WTC11 (cell line): ENCODE measurements around the gene SEC22A. TPM values are rescaled to one million over a fixed set of nuclear protein-coding genes. Genes with fewer than 3 reads are reported as not detected.

ENCODE experiments used
- ATAC-seq: fragments of 200-7000 bp; cut with Tn5 transposase; 2 replicates; pipeline ENCODE4 v1.10.0; 2021; ENCODE audit warnings: mild to moderate bottlenecking, moderate library complexity
- CTCF ChIA-PET: fragments of 300-600 bp; sonication (Branson Sonifier 250); formaldehyde crosslinking; loops from one replicate; lab custom pipeline; 2021; ENCODE audit warnings: antibody characterized with exemption; lab: Charles Lee
- POLR2A ChIA-PET: fragments of 350-600 bp; sonication (Branson Sonifier 250); formaldehyde crosslinking; loops from one replicate; lab custom pipeline; 2021; ENCODE audit warnings: antibody characterized with exemption; lab: Charles Lee
- DNase-seq: peaks from one replicate; pipeline ENCODE4 v3.0.0; 2021; ENCODE audit warnings: low spot score
- H3K27ac Mint-ChIP-seq: 2 replicates; pipeline ENCODE4 v1.8.0; 2021; ENCODE audit warnings: mixed read lengths
- H3K27me3 Mint-ChIP-seq: 2 replicates; pipeline ENCODE4 v1.8.0; 2021; ENCODE audit warnings: low read depth, mild to moderate bottlenecking, moderate library complexity, mixed read lengths
- H3K36me3 Mint-ChIP-seq: 2 replicates; pipeline ENCODE4 v1.8.0; 2021; ENCODE audit warnings: mixed read lengths
- H3K4me1 Mint-ChIP-seq: 2 replicates; pipeline ENCODE4 v1.8.0; 2022; ENCODE audit warnings: mixed read lengths
- H3K4me3 Mint-ChIP-seq: 2 replicates; pipeline ENCODE4 v1.8.0; 2021; ENCODE audit warnings: mild to moderate bottlenecking, moderate library complexity, mixed read lengths
- H3K9me3 Mint-ChIP-seq: 2 replicates; pipeline ENCODE4 v1.8.0; 2021; ENCODE audit warnings: mixed read lengths
- ATF6 ChIP-seq: sonication (generic); formaldehyde crosslinking; IDR thresholded peaks from 2 replicates; pipeline ENCODE4 v1.8.1; 2023; ENCODE audit warnings: mild to moderate bottlenecking, missing genetic modification reagents
- FOXJ3 ChIP-seq: sonication (generic); formaldehyde crosslinking; IDR thresholded peaks from 2 replicates; pipeline ENCODE4 v1.9.0; 2021; ENCODE audit warnings: missing genetic modification reagents, mild to moderate bottlenecking, borderline replicate concordance
- NFE2L1 ChIP-seq: sonication (generic); formaldehyde crosslinking; IDR thresholded peaks from 2 replicates; pipeline ENCODE4 v1.8.1; 2023; ENCODE audit warnings: missing genetic modification reagents
- PRRX2 ChIP-seq: fragments of 250-450 bp; sonication (Bioruptor Pico); IDR thresholded peaks from 2 replicates; pipeline ENCODE4 v1.8.0; 2021; ENCODE audit warnings: mild to moderate bottlenecking
- SMAD4 ChIP-seq: sonication (generic); formaldehyde crosslinking; IDR thresholded peaks from 2 replicates; pipeline ENCODE4 v1.8.0; 2022; ENCODE audit warnings: mild to moderate bottlenecking, missing genetic modification reagents
- STAT6 ChIP-seq: sonication (generic); formaldehyde crosslinking; conservative IDR thresholded peaks from 2 replicates; pipeline ENCODE4 v1.8.1; 2023; ENCODE audit warnings: mild to moderate bottlenecking, low read depth, missing genetic modification reagents, moderate library complexity
- TEAD1 ChIP-seq: sonication (generic); formaldehyde crosslinking; IDR thresholded peaks from 2 replicates; pipeline ENCODE4 v1.8.0; 2022; ENCODE audit warnings: mild to moderate bottlenecking, missing genetic modification reagents
- TEAD4 ChIP-seq: sonication (generic); formaldehyde crosslinking; IDR thresholded peaks from 2 replicates; pipeline ENCODE4 v1.8.0; 2022; ENCODE audit warnings: mild to moderate bottlenecking, missing genetic modification reagents
- ZNF138 ChIP-seq: sonication (generic); formaldehyde crosslinking; conservative IDR thresholded peaks from 2 replicates; pipeline ENCODE4 v1.8.1; 2022; ENCODE audit warnings: mild to moderate bottlenecking, moderate library complexity, missing genetic modification reagents
- total RNA-seq: library from RNA; stranded (reverse); gene quantifications from 3 replicates; pipeline ENCODE4 v1.2.3, GENCODE V29; 2021
- TF ChIP-seq, protein P1 (sequence below): sonication (generic); formaldehyde crosslinking; IDR thresholded peaks from 2 replicates; pipeline ENCODE4 v1.8.0; 2022; ENCODE audit warnings: mild to moderate bottlenecking, missing genetic modification reagents
- TF ChIP-seq, protein P2 (sequence below): sonication (generic); formaldehyde crosslinking; IDR thresholded peaks from 2 replicates; pipeline ENCODE4 v1.8.1; 2022; ENCODE audit warnings: missing genetic modification reagents, borderline replicate concordance
- TF ChIP-seq, protein P3 (sequence below): sonication (generic); formaldehyde crosslinking; IDR thresholded peaks from 2 replicates; pipeline ENCODE4 v1.8.1; 2022; ENCODE audit warnings: low read depth, missing genetic modification reagents, borderline replicate concordance
- TF ChIP-seq, protein P4 (sequence below): fragments of 250-450 bp; sonication (Bioruptor Pico); IDR thresholded peaks from 2 replicates; pipeline ENCODE4 v1.9.0; 2021; ENCODE audit warnings: mild to moderate bottlenecking, borderline replicate concordance
- TF ChIP-seq, protein P5 (sequence below): sonication (generic); formaldehyde crosslinking; IDR thresholded peaks from 2 replicates; pipeline ENCODE4 v1.8.1; 2022; ENCODE audit warnings: mild to moderate bottlenecking, moderate library complexity, missing genetic modification reagents
- TF ChIP-seq, protein P6 (sequence below): fragments of 250-450 bp; sonication (Bioruptor Pico); IDR thresholded peaks from 2 replicates; pipeline ENCODE4 v1.9.0; 2021; ENCODE audit warnings: mild to moderate bottlenecking
- TF ChIP-seq, protein P7 (sequence below): sonication (generic); formaldehyde crosslinking; IDR thresholded peaks from 2 replicates; pipeline ENCODE4 v1.8.1; 2023; ENCODE audit warnings: mild to moderate bottlenecking, missing genetic modification reagents
- TF ChIP-seq, protein P8 (sequence below): fragments of 250-450 bp; sonication (Bioruptor Pico); IDR thresholded peaks from 2 replicates; pipeline ENCODE4 v2.1.2; 2022; ENCODE audit warnings: mild to moderate bottlenecking, moderate library complexity

The SEC22A gene
- total RNA-seq, 1 experiment from 2014 or later: 12.6 TPM

DNA sequence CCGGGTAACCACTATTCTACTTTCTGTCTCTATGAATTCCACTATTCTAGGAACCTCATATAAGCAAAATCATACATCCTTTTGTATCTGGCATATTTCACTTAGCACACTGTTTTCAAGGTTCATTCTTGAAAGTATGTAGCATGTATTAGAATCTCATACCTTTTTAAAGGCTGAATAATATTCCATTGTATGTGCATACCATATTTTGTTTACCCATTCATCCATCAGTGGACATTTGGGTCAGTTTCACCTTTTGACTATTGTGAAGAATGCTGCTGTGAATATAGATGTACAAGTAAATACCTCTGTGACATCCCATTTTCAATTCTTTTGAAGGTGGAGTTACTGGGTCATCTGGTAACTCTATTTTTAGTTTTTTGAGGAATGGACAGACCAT, 36.6 kb upstream of the SEC22A start (continued):
- no peak for TF ChIP-seq ATF6 (CRISPR knock-in tag)
- no peak for TF ChIP-seq SMAD4 (CRISPR knock-in tag)
- TF ChIP-seq, protein P1, sequence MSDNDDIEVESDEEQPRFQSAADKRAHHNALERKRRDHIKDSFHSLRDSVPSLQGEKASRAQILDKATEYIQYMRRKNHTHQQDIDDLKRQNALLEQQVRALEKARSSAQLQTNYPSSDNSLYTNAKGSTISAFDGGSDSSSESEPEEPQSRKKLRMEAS (CRISPR knock-in tag): no peak
- TF ChIP-seq, protein P2, sequence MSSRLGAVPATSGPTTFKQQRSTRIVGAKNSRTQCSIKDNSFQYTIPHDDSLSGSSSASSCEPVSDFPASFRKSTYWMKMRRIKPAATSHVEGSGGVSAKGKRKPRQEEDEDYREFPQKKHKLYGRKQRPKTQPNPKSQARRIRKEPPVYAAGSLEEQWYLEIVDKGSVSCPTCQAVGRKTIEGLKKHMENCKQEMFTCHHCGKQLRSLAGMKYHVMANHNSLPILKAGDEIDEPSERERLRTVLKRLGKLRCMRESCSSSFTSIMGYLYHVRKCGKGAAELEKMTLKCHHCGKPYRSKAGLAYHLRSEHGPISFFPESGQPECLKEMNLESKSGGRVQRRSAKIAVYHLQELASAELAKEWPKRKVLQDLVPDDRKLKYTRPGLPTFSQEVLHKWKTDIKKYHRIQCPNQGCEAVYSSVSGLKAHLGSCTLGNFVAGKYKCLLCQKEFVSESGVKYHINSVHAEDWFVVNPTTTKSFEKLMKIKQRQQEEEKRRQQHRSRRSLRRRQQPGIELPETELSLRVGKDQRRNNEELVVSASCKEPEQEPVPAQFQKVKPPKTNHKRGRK (CRISPR knock-in tag): no peak
- TF ChIP-seq, protein P3, sequence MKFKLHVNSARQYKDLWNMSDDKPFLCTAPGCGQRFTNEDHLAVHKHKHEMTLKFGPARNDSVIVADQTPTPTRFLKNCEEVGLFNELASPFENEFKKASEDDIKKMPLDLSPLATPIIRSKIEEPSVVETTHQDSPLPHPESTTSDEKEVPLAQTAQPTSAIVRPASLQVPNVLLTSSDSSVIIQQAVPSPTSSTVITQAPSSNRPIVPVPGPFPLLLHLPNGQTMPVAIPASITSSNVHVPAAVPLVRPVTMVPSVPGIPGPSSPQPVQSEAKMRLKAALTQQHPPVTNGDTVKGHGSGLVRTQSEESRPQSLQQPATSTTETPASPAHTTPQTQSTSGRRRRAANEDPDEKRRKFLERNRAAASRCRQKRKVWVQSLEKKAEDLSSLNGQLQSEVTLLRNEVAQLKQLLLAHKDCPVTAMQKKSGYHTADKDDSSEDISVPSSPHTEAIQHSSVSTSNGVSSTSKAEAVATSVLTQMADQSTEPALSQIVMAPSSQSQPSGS (CRISPR knock-in tag): no peak
- TF ChIP-seq, protein P4, sequence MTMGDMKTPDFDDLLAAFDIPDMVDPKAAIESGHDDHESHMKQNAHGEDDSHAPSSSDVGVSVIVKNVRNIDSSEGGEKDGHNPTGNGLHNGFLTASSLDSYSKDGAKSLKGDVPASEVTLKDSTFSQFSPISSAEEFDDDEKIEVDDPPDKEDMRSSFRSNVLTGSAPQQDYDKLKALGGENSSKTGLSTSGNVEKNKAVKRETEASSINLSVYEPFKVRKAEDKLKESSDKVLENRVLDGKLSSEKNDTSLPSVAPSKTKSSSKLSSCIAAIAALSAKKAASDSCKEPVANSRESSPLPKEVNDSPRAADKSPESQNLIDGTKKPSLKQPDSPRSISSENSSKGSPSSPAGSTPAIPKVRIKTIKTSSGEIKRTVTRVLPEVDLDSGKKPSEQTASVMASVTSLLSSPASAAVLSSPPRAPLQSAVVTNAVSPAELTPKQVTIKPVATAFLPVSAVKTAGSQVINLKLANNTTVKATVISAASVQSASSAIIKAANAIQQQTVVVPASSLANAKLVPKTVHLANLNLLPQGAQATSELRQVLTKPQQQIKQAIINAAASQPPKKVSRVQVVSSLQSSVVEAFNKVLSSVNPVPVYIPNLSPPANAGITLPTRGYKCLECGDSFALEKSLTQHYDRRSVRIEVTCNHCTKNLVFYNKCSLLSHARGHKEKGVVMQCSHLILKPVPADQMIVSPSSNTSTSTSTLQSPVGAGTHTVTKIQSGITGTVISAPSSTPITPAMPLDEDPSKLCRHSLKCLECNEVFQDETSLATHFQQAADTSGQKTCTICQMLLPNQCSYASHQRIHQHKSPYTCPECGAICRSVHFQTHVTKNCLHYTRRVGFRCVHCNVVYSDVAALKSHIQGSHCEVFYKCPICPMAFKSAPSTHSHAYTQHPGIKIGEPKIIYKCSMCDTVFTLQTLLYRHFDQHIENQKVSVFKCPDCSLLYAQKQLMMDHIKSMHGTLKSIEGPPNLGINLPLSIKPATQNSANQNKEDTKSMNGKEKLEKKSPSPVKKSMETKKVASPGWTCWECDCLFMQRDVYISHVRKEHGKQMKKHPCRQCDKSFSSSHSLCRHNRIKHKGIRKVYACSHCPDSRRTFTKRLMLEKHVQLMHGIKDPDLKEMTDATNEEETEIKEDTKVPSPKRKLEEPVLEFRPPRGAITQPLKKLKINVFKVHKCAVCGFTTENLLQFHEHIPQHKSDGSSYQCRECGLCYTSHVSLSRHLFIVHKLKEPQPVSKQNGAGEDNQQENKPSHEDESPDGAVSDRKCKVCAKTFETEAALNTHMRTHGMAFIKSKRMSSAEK (CRISPR knock-in tag): no peak
- TF ChIP-seq NFE2L1 (CRISPR knock-in tag): no peak

GRCh38 chr3:123167686-123168085, 34.1 kb upstream of the SEC22A start:
- ChIA-PET POLR2A (no interaction called here), CTCF (no interaction called here)
- ATAC-seq (no peak), DNase-seq (no peak)
- Mint-ChIP-seq H3K4me3 (no peak overlapping the region), H3K36me3 (peaks cover 47% of the 10 kb centered on the region), H3K27me3 (no peaks in the 10 kb centered on the region), H3K27ac (no peak overlapping the region), H3K4me1 (no peaks in the 10 kb centered on the region), H3K9me3 (peaks cover 23% of the 10 kb centered on the region)
- no peak for TF ChIP-seq TEAD1
- TF ChIP-seq, protein P5, sequence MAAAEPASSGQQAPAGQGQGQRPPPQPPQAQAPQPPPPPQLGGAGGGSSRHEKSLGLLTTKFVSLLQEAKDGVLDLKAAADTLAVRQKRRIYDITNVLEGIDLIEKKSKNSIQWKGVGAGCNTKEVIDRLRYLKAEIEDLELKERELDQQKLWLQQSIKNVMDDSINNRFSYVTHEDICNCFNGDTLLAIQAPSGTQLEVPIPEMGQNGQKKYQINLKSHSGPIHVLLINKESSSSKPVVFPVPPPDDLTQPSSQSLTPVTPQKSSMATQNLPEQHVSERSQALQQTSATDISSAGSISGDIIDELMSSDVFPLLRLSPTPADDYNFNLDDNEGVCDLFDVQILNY (CRISPR knock-in tag): no peak
- TF ChIP-seq, protein P6, sequence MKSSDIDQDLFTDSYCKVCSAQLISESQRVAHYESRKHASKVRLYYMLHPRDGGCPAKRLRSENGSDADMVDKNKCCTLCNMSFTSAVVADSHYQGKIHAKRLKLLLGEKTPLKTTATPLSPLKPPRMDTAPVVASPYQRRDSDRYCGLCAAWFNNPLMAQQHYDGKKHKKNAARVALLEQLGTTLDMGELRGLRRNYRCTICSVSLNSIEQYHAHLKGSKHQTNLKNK (CRISPR knock-in tag): no peak
- no peak for TF ChIP-seq ZNF138 (CRISPR knock-in tag)
- no peak for TF ChIP-seq FOXJ3 (CRISPR knock-in tag)
- no peak for TF ChIP-seq STAT6
- TF ChIP-seq PRRX2 (CRISPR knock-in tag): no peak
- TF ChIP-seq, protein P2 (CRISPR knock-in tag): no peak
- TF ChIP-seq, protein P7, sequence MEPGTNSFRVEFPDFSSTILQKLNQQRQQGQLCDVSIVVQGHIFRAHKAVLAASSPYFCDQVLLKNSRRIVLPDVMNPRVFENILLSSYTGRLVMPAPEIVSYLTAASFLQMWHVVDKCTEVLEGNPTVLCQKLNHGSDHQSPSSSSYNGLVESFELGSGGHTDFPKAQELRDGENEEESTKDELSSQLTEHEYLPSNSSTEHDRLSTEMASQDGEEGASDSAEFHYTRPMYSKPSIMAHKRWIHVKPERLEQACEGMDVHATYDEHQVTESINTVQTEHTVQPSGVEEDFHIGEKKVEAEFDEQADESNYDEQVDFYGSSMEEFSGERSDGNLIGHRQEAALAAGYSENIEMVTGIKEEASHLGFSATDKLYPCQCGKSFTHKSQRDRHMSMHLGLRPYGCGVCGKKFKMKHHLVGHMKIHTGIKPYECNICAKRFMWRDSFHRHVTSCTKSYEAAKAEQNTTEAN (CRISPR knock-in tag): no peak
- TF ChIP-seq, protein P8, sequence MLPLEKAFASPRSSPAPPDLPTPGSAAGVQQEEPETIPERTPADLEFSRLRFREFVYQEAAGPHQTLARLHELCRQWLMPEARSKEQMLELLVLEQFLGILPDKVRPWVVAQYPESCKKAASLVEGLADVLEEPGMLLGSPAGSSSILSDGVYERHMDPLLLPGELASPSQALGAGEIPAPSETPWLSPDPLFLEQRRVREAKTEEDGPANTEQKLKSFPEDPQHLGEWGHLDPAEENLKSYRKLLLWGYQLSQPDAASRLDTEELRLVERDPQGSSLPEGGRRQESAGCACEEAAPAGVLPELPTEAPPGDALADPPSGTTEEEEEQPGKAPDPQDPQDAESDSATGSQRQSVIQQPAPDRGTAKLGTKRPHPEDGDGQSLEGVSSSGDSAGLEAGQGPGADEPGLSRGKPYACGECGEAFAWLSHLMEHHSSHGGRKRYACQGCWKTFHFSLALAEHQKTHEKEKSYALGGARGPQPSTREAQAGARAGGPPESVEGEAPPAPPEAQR (CRISPR knock-in tag): no peak
- no peak for TF ChIP-seq TEAD4 (CRISPR knock-in tag)
